DOHH2 (cell line): ENCODE measurements around the gene ZNF426.

ENCODE experiments used
- H3F3A ChIP-seq: fragments of 200-600 bp; sonication (generic), shearing (Covaris generic); 2 replicates; pipeline ENCODE4 v1.6.0; 2016; ENCODE audit warnings: antibody characterized with exemption, mild to moderate bottlenecking; ENCODE audit not compliant: control insufficient read depth, insufficient read depth
- H3K27ac ChIP-seq: fragments of 200-600 bp; sonication (generic); 2 replicates; pipeline ENCODE4 v1.5.1; 2014; ENCODE audit warnings: low read depth, mild to moderate bottlenecking, low read length, moderate library complexity
- H3K27me3 ChIP-seq: fragments of 200-600 bp; sonication (generic); 2 replicates; pipeline ENCODE4 v1.6.1; 2014; ENCODE audit warnings: mild to moderate bottlenecking, low read length, mixed read lengths; ENCODE audit not compliant: control insufficient read depth
- H3K36me3 ChIP-seq: fragments of 200-600 bp; sonication (generic); 2 replicates; pipeline ENCODE4 v1.6.1; 2014; ENCODE audit warnings: mild to moderate bottlenecking, low read length, moderate library complexity, mixed read lengths; ENCODE audit not compliant: control insufficient read depth
- H3K4me1 ChIP-seq: fragments of 200-600 bp; sonication (generic); 2 replicates; pipeline ENCODE4 v1.6.1; 2014; ENCODE audit warnings: mild to moderate bottlenecking, low read length, mixed read lengths; ENCODE audit not compliant: control insufficient read depth
- H3K4me2 ChIP-seq: fragments of 200-600 bp; sonication (generic); 2 replicates; pipeline ENCODE4 v1.6.0; 2014; ENCODE audit warnings: mild to moderate bottlenecking, low read length, moderate library complexity
- H3K4me3 ChIP-seq: fragments of 200-600 bp; sonication (generic); 2 replicates; pipeline ENCODE4 v1.5.1; 2014; ENCODE audit warnings: mild to moderate bottlenecking, low read length, mixed read lengths
- H3K79me2 ChIP-seq: fragments of 200-600 bp; sonication (generic); 2 replicates; pipeline ENCODE4 v1.6.1; 2014; ENCODE audit warnings: mild to moderate bottlenecking, low read length, mixed read lengths; ENCODE audit not compliant: control insufficient read depth
- H3K9me2 ChIP-seq: fragments of 200-600 bp; sonication (generic); replicated peaks from 2 replicates; pipeline ENCODE4 v1.6.1; 2014; ENCODE audit warnings: mild to moderate bottlenecking, low read length, mixed read lengths; ENCODE audit not compliant: control insufficient read depth
- H3K9me3 ChIP-seq: fragments of 200-600 bp; sonication (generic); 2 replicates; pipeline ENCODE4 v1.6.1; 2014; ENCODE audit warnings: antibody characterized with exemption, low read length, mixed read lengths; ENCODE audit not compliant: control insufficient read depth, insufficient read depth
- H4K20me1 ChIP-seq: fragments of 200-600 bp; sonication (generic); 2 replicates; pipeline ENCODE4 v1.6.0; 2014; ENCODE audit warnings: low read depth, mild to moderate bottlenecking, antibody characterized with exemption, low read length, moderate library complexity; ENCODE audit not compliant: control insufficient read depth, insufficient read depth
- CTCF ChIP-seq: fragments of 200-600 bp; sonication (generic); IDR thresholded peaks from one replicate; pipeline ENCODE4 v1.5.1; 2014; ENCODE audit warnings: antibody characterized with exemption, mild to moderate bottlenecking, low read depth, low read length; ENCODE audit not compliant: poor library complexity, severe bottlenecking
- EZH2phosphoT487 ChIP-seq: fragments of 200-600 bp; sonication (generic); IDR thresholded peaks from 2 replicates; pipeline ENCODE4 v1.6.1; 2017; ENCODE audit warnings: borderline replicate concordance, mild to moderate bottlenecking, antibody characterized with exemption, low read length, moderate library complexity, mixed read lengths

The ZNF426 gene

GRCh38 chr19:9523885-9524474 is 14.5 kb downstream of the ZNF426 start:
- no peak overlapping the region for H3K27ac ChIP-seq
- H3F3A ChIP-seq: no peaks in the 10 kb centered on the region
- H3K4me3 ChIP-seq: no peak overlapping the region
- TF ChIP-seq CTCF (no peak), EZH2phosphoT487 (no peak)
- H3K9me2 ChIP-seq: no peaks in the 10 kb centered on the region
- peaks cover 29% of the 10 kb centered on the region for H3K36me3 ChIP-seq
- H3K4me2 ChIP-seq: no peak overlapping the region
- H3K4me1 ChIP-seq: no peaks in the 10 kb centered on the region
- no peaks in the 10 kb centered on the region for H3K27me3 ChIP-seq
- H4K20me1 ChIP-seq: no peaks in the 10 kb centered on the region
- H3K79me2 ChIP-seq: no peaks in the 10 kb centered on the region
- peaks cover 46% of the 10 kb centered on the region for H3K9me3 ChIP-seq

GRCh38 chr19:9507285-9507684 is 31.2 kb downstream of the ZNF426 start:
- Histone ChIP-seq H3K9me2 (no peaks in the 10 kb centered on the region), H3K4me3 (no peak overlapping the region), H3K36me3 (no peaks in the 10 kb centered on the region), H3K79me2 (no peaks in the 10 kb centered on the region), H3K9me3 (peaks cover under 1% of the 10 kb centered on the region; the same call in 1 of the 2 replicates), H4K20me1 (no peaks in the 10 kb centered on the region), H3K4me2 (no peak overlapping the region), H3K4me1 (no peaks in the 10 kb centered on the region), H3F3A (no peaks in the 10 kb centered on the region), H3K27ac (no peak overlapping the region), H3K27me3 (no peaks in the 10 kb centered on the region)
- TF ChIP-seq EZH2phosphoT487 (no peak), CTCF (no peak)

- Histone ChIP-seq H3F3A (no peaks in the 10 kb centered on the region), H3K9me3 (peaks cover 13% of the 10 kb centered on the region; the same call in 1 of the 2 replicates), H4K20me1 (no peaks in the 10 kb centered on the region), H3K36me3 (no peaks in the 10 kb centered on the region), H3K27me3 (no peaks in the 10 kb centered on the region), H3K27ac (no peak overlapping the region), H3K4me3 (no peak overlapping the region), H3K4me2 (no peak overlapping the region), H3K79me2 (no peaks in the 10 kb centered on the region), H3K9me2 (no peaks in the 10 kb centered on the region), H3K4me1 (no peaks in the 10 kb centered on the region)
- no peak for TF ChIP-seq EZH2phosphoT487
- TF ChIP-seq CTCF: no peak
Measured at GRCh38 chr19:9500796-9501195, 37.6 kb downstream of the ZNF426 start.
